GM19238 (cell line): ENCODE measurements around the gene RMND5A.

ENCODE experiments used
- DNase-seq: peaks from one replicate; pipeline ENCODE4 v3.0.0; 2011; ENCODE audit warnings: low spot score; ENCODE audit not compliant: insufficient read length

Gene RMND5A

GRCh38 chr2:86825693-86826381 lies 105.7 kb downstream of the RMND5A start:
- DNase-seq, result no peak

GRCh38 chr2:86826951-86827350 lies 106.9 kb downstream of the RMND5A start:
- DNase-seq, result no peak
